H4 (cell line): Measurements from ENCODE around the gene POGZ. TPM values are rescaled to one million over a fixed set of nuclear protein-coding genes. Genes with fewer than 3 reads are reported as not detected.

Experiments used
- DNase-seq: peaks from one replicate; pipeline ENCODE4 v3.0.0-alpha.2; 2015; ENCODE audit warnings: low spot score
- total RNA-seq: library from RNA; depleted of rRNA; stranded (reverse); fragments of >200 nt; shearing (Covaris generic); gene quantifications from 2 replicates; pipeline ENCODE4 v1.2.3, GENCODE V29; 2014; rRNA removed

The POGZ gene, protein sequence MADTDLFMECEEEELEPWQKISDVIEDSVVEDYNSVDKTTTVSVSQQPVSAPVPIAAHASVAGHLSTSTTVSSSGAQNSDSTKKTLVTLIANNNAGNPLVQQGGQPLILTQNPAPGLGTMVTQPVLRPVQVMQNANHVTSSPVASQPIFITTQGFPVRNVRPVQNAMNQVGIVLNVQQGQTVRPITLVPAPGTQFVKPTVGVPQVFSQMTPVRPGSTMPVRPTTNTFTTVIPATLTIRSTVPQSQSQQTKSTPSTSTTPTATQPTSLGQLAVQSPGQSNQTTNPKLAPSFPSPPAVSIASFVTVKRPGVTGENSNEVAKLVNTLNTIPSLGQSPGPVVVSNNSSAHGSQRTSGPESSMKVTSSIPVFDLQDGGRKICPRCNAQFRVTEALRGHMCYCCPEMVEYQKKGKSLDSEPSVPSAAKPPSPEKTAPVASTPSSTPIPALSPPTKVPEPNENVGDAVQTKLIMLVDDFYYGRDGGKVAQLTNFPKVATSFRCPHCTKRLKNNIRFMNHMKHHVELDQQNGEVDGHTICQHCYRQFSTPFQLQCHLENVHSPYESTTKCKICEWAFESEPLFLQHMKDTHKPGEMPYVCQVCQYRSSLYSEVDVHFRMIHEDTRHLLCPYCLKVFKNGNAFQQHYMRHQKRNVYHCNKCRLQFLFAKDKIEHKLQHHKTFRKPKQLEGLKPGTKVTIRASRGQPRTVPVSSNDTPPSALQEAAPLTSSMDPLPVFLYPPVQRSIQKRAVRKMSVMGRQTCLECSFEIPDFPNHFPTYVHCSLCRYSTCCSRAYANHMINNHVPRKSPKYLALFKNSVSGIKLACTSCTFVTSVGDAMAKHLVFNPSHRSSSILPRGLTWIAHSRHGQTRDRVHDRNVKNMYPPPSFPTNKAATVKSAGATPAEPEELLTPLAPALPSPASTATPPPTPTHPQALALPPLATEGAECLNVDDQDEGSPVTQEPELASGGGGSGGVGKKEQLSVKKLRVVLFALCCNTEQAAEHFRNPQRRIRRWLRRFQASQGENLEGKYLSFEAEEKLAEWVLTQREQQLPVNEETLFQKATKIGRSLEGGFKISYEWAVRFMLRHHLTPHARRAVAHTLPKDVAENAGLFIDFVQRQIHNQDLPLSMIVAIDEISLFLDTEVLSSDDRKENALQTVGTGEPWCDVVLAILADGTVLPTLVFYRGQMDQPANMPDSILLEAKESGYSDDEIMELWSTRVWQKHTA (N-terminal part only)
- 10.2 and 16.6 TPM in 2 replicates for total RNA-seq

DNA sequence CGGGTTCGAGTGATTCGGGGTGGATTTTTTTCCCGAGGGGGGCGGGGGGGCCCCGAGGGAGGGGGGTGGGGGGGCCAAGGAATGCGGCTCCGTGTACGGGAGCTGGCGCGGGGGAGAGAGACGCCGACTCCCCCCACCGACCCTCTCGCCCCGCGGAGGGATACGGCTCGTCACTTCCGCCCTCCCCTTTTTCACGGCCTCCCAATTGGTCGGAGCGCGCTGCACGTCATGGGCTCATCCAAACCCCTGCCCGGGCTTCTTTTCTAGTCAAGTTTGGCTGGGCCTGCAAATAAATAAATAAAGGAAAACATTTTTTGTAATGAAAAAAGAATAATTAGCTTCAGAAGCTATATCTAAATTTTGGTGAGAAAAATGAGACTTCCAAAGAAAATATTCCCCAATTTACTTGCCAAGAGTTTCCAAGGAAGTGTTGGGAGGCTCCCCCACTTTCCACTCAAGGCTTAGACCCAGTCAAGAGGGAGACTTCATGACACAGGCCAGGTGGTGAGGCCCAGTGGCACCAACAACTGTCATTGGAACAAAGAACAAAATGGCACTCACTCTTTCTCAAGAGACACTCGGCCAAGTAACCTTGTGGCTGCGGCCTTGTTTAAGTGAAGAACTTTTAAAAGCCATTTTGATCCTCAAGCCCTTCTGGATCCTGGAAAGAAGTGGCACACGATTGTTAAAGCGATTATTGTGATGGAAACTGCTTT, at the start of gene POGZ:
TSS of gene POGZ (minus strand) at position 164 of the 716 bp plus-strand sequence. CDS start 17,290 bp downstream, outside the sequence.
- DNase-seq, result peak; percentile 91

DNA sequence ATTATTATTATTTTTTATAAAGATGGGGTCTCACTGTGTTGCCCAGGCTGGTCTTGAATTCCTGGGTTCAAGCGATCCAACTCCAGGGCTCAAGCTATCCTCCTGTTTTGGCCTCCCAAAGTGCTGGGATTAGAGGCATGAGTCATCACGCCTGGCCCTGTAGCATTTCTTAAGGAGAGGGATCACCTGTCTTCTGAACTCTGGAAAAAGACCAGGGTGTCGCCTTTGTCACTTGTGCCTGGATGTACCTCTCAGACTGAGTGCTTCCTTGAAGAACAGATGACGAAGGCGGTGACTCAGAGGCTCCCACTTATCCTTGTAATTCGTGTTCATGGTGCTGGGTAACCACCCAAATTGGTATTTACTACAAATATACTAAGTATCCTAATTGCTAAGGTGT, 49.5 kb upstream of the POGZ start:
- no peak for DNase-seq

DNA sequence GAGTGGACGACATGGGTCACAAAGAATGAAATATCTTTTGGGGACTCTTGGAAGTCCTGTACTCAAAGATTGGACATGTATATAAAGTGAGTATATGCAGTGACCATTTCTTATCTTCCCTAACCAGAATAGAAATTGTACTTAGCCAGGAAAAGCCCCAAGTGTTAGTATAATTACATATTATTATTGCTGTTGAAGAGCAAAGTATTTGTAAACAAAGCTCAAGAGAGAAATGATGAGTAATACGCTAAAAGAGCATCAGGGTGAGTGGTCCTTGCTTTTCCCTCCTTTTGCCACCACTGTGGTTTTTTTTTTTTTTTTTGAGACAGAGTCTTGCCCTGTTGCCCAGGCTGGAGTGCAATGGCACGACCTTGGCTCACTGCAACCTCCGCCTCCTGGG, 45.5 kb upstream of the POGZ start:
- DNase-seq, result no peak

DNA sequence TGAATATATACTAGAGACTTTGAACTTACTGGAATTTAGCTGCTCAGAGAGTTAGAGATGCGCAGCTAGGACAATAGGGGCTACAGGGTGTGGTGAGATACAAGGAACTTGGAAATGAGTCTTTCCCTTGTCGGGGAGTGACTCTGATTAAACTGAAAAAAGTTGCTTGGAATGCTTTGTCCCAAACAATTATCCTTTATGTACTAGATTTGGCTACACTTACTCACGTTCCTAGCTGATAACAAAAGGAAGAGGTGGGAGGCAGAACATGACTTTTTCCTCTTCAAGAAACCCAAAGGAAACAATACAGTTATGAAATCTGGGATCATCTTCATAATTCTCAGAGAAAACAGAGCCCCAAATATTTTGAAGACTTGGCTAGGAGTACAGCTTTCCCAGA, 45.0 kb upstream of the POGZ start:
- no peak for DNase-seq

DNA sequence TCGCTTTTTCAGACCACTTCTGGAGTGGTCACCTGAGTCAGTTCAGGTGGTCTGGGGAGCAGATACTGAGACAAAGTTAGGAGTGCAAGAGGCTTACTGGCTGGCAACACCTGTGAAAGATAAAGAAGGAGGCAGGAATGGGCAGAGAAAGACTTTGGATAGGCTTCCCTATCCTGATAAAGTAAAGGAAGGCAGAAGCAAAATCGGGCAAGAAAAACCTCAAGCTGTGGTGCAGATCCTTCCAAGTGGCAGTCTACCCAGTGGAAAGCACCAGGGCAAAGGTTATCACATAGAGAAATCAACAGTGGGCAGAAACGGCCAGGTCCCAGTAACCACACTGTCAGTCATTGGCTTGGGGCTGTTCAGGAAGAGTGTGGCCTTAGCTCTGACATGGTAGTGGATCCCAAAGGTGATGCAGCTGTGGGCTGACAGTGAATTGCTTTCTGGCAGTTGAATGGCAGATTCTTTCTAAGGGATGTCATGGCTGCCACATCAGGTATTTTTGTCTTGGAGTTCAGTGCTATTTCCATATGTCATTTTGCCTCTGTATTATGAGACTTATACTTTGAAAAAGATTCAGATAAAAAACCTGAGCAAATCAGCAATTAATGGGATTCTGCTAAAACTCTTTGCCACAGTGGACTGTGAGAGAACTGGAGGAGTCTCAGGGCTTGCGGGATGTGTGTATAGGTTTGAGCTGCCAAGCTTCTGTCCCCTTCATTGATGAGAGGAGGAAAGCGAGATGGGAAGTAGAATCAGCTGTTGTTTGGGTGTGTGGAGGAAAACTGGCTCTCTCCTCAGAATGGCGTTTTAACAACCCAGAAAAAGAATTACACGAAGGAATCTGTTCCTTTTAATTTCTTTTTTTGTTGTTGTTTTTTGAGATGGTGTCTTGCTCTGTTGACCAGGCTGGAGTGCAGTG, 43.8 kb upstream of the POGZ start:
- no peak for DNase-seq

DNA sequence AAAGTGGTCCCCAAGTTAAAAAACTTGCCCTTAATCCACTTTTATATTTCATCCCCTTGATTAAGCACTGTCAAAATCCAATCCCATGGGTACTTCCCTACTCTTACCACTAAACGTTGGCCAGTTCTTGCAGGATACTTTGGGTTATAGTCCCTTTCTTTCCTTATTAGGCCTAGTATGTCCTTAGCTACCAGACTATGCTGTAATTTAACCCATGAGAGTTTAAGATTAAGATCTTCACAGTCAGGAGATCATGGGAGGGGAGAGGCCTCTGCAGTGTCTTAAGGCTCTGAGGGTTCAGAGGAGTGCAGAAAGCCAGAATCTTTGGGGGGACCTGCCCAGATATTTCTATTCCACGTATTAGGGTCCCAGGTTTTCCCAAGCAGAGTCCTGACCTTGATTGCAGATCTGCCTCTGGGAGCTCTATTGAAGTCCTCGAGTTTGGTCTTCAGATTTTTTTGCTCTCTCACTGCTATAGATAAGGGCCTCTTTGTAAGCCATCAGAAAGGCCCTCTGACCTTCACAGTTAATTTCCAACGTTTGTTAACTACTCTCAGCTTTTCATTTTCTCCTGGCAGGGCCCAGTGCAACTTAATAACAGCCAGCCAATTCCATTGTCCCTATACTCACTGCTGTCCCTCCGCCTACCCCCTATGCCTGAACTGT, 42.9 kb upstream of the POGZ start:
- no peak for DNase-seq

DNA sequence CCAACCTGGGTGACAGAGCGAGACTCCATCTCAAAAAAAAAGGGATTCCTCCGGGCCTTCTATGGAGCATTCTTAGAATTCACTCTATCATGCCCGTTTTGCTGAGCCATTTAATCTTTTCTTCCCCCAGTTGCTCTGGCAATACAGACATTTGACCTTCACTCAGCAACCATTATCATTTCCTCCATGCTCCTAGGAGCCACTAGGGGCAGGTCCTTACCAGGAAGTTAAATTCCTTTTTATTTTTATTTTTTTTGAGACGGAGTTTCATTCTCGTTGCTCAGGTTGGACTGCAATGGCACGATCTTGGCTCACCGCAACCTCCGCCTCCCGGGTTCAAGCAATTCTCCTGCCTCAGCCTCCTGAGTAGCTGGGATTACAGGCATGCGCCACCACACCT, 42.2 kb upstream of the POGZ start:
- DNase-seq, result no peak

DNA sequence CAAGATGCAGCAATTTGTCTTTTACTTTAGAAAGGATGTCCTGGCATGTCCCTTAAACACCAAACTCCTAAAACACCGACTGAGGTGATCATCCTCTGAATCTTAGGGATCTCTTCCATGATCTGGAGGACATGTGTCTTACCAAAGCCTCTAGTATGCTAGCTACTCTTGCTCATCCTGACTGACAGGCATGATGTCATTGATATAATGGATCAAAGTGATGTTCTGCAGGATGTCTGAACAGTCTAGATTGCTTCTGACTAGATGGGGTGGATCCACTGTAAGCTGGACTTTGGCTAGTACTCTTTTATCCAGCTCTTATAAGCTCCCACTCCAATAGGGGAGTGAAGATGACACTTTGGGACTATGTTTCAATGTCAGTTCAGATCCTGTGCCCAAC, 40.6 kb upstream of the POGZ start:
- no peak for DNase-seq

DNA sequence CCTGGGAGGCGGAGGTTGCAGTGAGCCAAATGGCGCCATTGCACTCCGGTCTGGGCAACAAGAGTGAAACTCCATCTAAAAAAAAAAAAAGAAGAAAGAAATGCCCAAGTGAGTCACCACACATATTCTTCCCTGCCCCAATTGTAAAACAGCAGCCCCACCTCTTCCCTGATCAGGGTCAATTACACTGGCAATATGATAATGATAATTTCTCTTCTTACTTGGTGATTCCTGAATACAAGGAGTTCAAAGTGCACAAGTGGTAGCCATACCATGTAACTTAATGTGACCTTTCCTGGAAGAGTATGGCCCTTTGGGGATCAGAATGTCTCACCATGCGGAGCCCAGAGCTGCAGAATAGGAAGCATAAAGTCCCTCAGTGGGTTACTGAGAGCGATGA, 40.1 kb upstream of the POGZ start:
- DNase-seq, result no peak

DNA sequence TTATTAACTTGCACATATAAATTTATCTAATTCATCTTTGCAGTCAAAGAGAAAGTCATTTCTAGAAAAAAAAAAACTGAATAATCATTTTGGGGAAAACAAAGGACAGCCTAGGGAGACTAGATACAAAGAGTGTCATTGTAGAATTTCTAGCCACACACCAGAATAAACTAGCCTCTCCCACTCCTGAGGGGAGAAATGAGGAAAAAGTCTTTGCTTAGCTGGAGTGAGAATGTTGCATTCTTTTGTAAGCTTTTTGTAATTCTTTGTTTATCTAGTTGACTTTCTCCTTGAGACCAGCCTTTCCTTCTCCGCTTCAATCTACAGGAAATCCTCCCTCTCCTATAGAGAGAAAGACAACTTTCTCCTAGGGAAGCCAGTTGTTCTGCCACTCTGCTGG, 36.0 kb upstream of the POGZ start:
- no peak for DNase-seq

DNA sequence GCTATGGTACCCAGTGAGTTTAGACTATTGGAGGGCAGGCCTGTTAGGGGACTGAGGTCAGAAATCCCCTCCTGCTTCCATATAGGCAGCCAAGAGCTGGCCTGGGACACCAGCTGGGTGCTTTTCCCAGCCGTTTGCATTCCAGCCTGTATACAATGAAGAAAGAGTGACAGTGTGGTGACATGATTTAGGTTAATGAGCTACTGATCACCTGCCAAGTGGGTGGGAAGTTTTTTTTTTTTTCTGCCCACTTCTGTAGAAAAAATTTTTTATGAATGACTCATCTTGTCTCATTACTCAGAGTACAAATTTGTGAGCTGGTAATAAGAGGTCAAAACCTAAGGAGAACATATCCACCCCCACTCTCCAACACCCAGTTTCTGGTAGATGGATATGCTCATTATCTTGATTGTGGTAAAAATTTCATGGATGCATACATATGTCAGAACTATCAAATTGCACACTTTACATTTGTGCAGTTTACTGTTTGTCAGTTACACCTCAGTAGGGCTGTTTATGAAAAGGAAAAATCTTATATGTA, 35.5 kb upstream of the POGZ start:
- peak; percentile 49 for DNase-seq

DNA sequence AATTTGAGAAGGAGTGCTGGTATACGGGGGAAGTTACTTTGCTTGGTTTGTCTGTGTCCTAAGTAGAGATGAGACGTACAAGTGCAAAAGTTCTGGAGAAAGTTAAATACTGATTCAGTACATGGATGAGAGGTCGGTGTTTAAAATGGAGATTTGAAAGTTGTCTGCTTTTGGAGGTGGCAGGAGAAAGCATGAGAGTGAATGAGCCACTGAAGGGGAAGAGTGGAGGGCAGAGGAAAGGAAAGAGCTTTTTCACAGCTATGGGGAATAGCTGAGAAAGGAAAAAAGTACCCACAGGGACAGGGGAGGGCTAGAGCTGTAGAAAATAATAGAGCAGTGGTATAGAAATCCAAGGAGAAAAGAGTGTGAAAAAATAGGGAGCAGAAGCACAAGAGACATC, 33.7 kb upstream of the POGZ start:
- no peak for DNase-seq

DNA sequence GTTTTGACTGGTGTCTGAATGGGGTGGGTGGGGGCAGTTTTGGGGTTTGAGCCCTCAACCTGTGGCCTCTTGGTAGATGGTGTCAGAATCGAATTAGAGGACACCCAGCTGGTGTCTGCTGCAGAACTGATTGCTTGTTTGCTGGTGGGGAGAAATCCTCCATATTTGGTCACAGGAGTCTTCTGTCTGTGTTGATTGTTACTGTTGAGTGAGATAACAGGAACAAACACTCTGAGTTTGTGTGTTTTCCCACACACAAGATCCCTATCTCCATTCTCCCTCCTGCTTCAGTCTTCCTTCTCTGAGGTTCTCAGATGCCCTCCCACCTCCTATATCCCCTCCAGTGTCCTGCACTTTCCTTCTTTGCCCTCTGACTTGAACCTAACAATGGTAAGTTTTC, 32.8 kb upstream of the POGZ start:
- no peak for DNase-seq

DNA sequence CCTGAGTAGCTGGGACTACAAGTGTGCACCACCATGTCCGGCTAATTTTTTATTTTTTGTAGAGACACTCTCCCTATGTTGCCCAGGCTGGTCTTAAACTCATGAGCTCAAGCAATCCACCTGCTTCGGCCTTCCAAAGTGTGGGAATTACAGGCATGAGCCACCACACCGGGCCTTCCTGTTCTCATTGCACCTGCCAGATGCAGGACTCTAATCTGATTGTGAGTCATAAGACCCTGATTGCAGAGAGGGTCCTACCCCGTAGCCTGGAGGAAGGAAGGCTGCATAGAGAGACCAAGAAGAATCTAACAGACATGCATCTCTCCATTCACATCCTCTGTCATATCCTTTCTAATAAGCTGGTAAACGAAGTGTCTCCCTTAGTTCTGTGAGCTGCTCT, 32.3 kb upstream of the POGZ start:
- DNase-seq, result no peak

DNA sequence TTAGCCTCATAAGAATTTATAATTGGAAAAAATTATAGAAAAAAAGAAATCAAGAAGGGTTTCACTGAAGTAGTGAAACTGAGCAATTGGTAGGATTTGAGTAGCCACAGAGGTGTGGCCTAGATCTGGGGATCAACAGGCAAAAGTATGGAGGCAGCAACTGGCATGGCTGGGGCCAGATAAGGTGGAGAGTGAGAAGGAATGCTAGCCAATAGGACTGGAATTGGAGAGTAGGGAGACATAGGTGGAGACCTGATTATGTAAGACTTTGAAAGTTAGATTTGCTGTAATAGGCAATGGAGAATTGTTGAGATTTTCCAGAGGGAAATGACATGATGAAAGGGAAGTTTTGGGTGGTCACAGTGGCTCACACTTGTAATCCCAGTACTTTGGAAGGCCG, 27.3 kb upstream of the POGZ start:
- DNase-seq, result no peak

DNA sequence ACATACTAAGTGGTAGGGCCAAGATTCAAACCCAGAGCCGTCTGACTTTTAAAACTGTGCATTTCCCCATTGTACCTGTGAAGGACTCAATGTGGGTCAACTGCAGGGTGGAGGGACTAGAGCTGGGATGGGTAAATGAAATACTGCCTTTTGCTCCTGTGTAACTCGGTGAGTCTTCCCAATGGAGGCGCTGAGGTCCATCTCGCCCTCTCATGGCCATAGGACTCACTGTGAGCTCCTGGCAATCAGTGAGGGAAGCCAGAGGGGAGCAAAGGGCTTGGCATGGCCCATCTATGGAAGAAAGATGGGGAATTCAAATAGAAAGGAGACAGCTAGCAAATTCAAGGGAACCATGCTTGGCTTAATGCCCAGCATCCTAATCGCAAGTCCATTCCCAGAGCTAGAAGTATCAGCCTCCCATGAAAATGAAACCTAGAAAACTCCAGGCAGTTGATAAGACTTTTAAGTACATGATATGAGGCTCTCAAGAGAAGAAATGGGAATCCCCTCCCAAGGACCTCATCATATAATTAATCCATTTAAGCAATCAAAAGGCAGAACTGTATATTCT, 26.5 kb upstream of the POGZ start:
- DNase-seq, result no peak

DNA sequence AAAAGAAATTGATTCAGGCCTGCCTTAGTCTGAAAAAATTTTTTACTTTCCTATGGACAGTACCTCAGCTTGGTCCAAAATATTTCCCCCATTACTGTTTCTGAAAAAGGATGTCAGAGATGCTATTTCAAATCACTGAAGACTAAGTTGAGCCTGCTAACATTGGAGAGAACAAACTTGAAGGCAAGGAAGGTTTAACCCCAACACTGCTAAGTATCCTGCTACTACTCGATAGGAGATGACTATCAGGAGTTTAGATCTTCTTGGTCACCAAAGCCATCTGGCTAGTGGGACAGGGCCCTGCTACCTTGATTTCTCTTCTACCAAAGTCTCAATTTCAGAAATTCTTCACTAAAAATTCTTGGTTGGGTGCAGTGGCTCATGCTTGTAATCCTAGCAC, 22.7 kb upstream of the POGZ start:
- DNase-seq, result no peak

DNA sequence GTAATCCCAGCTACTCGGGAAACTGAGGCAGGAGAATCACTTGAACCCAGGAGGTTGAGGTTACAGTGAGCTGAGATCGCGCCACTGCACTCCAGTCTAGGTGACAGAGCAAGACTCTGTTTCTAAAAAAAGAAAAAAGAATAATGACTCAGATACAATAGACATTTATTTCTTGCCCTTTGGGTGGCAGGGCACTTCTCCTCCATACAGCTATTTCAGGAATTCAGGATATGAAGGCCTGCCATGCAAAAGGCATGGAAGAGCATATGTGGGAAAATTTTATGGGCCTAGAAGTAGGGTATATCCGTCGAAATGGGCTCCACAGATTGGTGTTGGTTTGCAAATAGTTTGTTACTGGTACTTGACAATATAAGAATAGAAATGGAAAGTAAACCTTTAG, 20.2 kb upstream of the POGZ start:
- DNase-seq, result no peak

DNA sequence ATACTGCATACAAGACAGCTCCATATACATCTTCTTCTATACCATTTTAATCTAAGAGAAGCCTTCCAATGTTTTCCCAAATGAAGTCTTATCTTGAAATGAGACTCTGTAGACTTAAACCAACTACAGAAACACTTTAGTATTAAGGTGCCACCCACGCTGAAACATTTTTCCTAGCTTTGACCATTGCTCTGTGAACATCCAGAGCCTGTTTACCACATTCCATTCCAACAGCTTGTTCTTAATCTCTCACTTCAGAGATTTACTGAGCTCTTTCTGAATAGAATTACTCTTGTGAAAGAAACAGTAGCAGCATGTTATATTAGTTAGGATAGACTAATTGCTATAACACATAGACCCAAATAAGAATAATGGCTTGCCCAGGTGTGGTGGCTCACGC, 19.6 kb upstream of the POGZ start:
- no peak for DNase-seq
